Endothelial cell of umbilical vein (primary cell): Measurements from ENCODE around the gene CRTC1. TPM values are rescaled to one million over a fixed set of nuclear protein-coding genes. Genes with fewer than 3 reads are reported as not detected.

ENCODE experiments used
- BruUV-seq: library from RNA; stranded (reverse); fragments of 400-500 nt; replicated peaks from 2 replicates; lab custom pipeline; 2021; lab: Mats Ljungman, UMichigan
- CTCF ChIA-PET: fragments of 300-600, 350-600 bp; sonication (Branson Sonifier 250); formaldehyde crosslinking; loops from one replicate; lab custom pipeline; 2021; ENCODE audit warnings: antibody characterized with exemption, inconsistent platforms; lab: Charles Lee
- POLR2A ChIA-PET: fragments of 300-600, 350-600 bp; sonication (Branson Sonifier 250); formaldehyde crosslinking; loops from one replicate; lab custom pipeline; 2021; ENCODE audit warnings: antibody characterized with exemption, inconsistent platforms; lab: Charles Lee
- DNase-seq: peaks from one replicate; pipeline ENCODE4 v3.0.0-alpha.2; 2011; ENCODE audit warnings: low read depth, low spot score
- FAIRE-seq: peaks from 2 replicates; lab custom pipeline; 2011; peaks lifted over from hg19 to GRCh38; lab: Jason Lieb, UNC
- H2AFZ ChIP-seq: 2 replicates; pipeline ENCODE4 v1.6.0; 2012; ENCODE audit warnings: low read depth, low read length, control low read depth, inconsistent platforms
- H3K27ac ChIP-seq: 2 replicates; pipeline ENCODE4 v1.5.1; 2011; ENCODE audit warnings: low read depth, mild to moderate bottlenecking, control low read depth, low read length, moderate library complexity; ENCODE audit not compliant: insufficient read depth
- H3K27me3 ChIP-seq, 2 experiments: 2 replicates each; pipeline versions ENCODE4 v1.6.0 to v1.6.1; 2011; ENCODE audit warnings: low read length in 2 of 2, mixed read lengths in 1 of 2; ENCODE audit not compliant: control insufficient read depth in 2 of 2, insufficient read depth in 2 of 2
- H3K36me3 ChIP-seq, 2 experiments: 2 replicates in 1 of 2; 3 replicates in 1 of 2; pipeline ENCODE4 v1.5.1; 2011; ENCODE audit warnings: low read length in 2 of 2, mild to moderate bottlenecking in 1 of 2, moderate library complexity in 1 of 2; ENCODE audit not compliant: control insufficient read depth in 2 of 2, insufficient read depth in 2 of 2; ENCODE audit errors: extremely low read depth in 1 of 2
- H3K4me1 ChIP-seq: 3 replicates; pipeline ENCODE4 v1.5.1; 2011; ENCODE audit warnings: mild to moderate bottlenecking, low read length; ENCODE audit not compliant: control insufficient read depth, insufficient read depth; ENCODE audit errors: extremely low read depth
- H3K4me2 ChIP-seq: 2 replicates; pipeline ENCODE4 v1.6.1; 2011; ENCODE audit warnings: low read length, control low read depth, mixed read lengths; ENCODE audit not compliant: insufficient read depth
- H3K4me3 ChIP-seq, 3 experiments: fragments of 200-600 bp in 1 of 3; sonication (generic), shearing (Covaris generic) in 1 of 3; replicated peaks in 1 of 3; 2 replicates each; pipeline ENCODE4 v1.5.1; 2011 to 2016; ENCODE audit warnings: control low read depth in 3 of 3, low read length in 3 of 3, mild to moderate bottlenecking in 2 of 3, inconsistent platforms in 1 of 3, low read depth in 1 of 3, moderate library complexity in 1 of 3; ENCODE audit not compliant: insufficient read depth in 1 of 3
- H3K79me2 ChIP-seq: 2 replicates; pipeline ENCODE4 v1.6.0; 2012; ENCODE audit warnings: low read length, inconsistent platforms; ENCODE audit not compliant: control insufficient read depth, insufficient read depth
- H3K9ac ChIP-seq: replicated peaks from 2 replicates; pipeline ENCODE3; 2011; ENCODE audit warnings: low read length, control low read depth; ENCODE audit not compliant: insufficient read depth; ENCODE audit errors: extremely low read depth
- H3K9me1 ChIP-seq: replicated peaks from 3 replicates; pipeline ENCODE4 v1.6.0; 2011; ENCODE audit warnings: mild to moderate bottlenecking, low read length; ENCODE audit not compliant: control insufficient read depth, insufficient read depth; ENCODE audit errors: extremely low read depth
- H3K9me3 ChIP-seq: replicated peaks from 2 replicates; pipeline ENCODE4 v1.5.1; 2012; ENCODE audit warnings: low read length, inconsistent platforms; ENCODE audit not compliant: control insufficient read depth, insufficient read depth
- H4K20me1 ChIP-seq: replicated peaks from 2 replicates; pipeline ENCODE3; 2011; ENCODE audit warnings: mild to moderate bottlenecking, low read length; ENCODE audit not compliant: control insufficient read depth, insufficient read depth; ENCODE audit errors: extremely low read depth
- EZH2 ChIP-seq: IDR thresholded peaks from 2 replicates; pipeline ENCODE4 v1.6.1; 2012; ENCODE audit warnings: borderline replicate concordance, low read depth, mild to moderate bottlenecking, moderate library complexity, low read length, inconsistent platforms; ENCODE audit not compliant: severe bottlenecking
- FOS ChIP-seq: IDR thresholded peaks from 2 replicates; pipeline ENCODE4 v1.6.1; 2011; ENCODE audit warnings: mild to moderate bottlenecking, low read length, moderate library complexity, borderline replicate concordance; ENCODE audit not compliant: insufficient read depth
- GATA2 ChIP-seq: IDR thresholded peaks from 2 replicates; pipeline ENCODE4 v1.7.0; 2011; ENCODE audit warnings: low read depth, mild to moderate bottlenecking, moderate library complexity, mixed read lengths, low read length; ENCODE audit not compliant: insufficient read length, insufficient read depth
- JUN ChIP-seq: IDR thresholded peaks from 2 replicates; pipeline ENCODE4 v1.6.1; 2011; ENCODE audit warnings: borderline replicate concordance, low read depth; ENCODE audit not compliant: insufficient read length, insufficient read depth
- MYC ChIP-seq: IDR thresholded peaks from one replicate; pipeline ENCODE4 v1.6.1; 2011; ENCODE audit warnings: mild to moderate bottlenecking, low read depth, low read length
- POLR2A ChIP-seq: IDR thresholded peaks from 2 replicates; pipeline ENCODE4 v1.6.1; 2012; ENCODE audit warnings: low read depth, mild to moderate bottlenecking, control low read depth, low read length
- POLR2AphosphoS5 ChIP-seq: IDR thresholded peaks from 2 replicates; pipeline ENCODE4 v1.6.1; 2012; ENCODE audit warnings: low read depth, mild to moderate bottlenecking, control low read depth, low read length, moderate library complexity; ENCODE audit not compliant: insufficient read depth
- dilution Hi-C: fragments of 300-500 bp; cut with MboI; formaldehyde crosslinking; loops from one replicate; pipeline ENCODE4 v1.15.0; 2019; ENCODE audit warnings: low sequenced_read_pairs; ENCODE audit not compliant: extremely low pct_ligation_motif_present
- intact Hi-C: fragments of 100-400 bp; cut with micrococcal nuclease; formaldehyde crosslinking; loops from one replicate; pipeline ENCODE4 v1.10.0; 2022
- polyA plus RNA-seq, 4 experiments: library from polyadenylated mRNA; depleted of rRNA in 3 of 4; stranded (reverse) in 3 of 4; unstranded in 1 of 4; fragments of >200 nt; gene quantifications; 2 replicates each; pipeline versions ENCODE4 v1.2.1 to v1.2.3, GENCODE V29; 2011 to 2012; ENCODE audit warnings: missing spikeins in 1 of 4
- total RNA-seq: library from RNA; stranded (reverse); gene quantifications from 2 replicates; pipeline ENCODE4 v1.2.3, GENCODE V29; 2021
- TF ChIP-seq, protein P1 (sequence below): IDR thresholded peaks from 2 replicates; pipeline ENCODE4 v1.6.1; 2011; ENCODE audit not compliant: insufficient read depth, insufficient read length
- TF ChIP-seq, protein P2 (sequence below), 2 donors: IDR thresholded peaks; 1 replicate in 1 of 2; 2 replicates in 1 of 2; pipeline ENCODE4 v1.5.1; 2011; ENCODE audit warnings: low read length in 2 of 2, mild to moderate bottlenecking in 2 of 2, moderate library complexity in 2 of 2, control low read depth in 1 of 2, inconsistent platforms in 1 of 2, low read depth in 1 of 2; ENCODE audit not compliant: insufficient read depth in 1 of 2; ENCODE audit errors: extremely low read depth in 1 of 2

CRTC1 gene
- total and polyA plus RNA-seq, 2 donors (not counting 3 experiments of a cell fraction or from before 2014, with no cell fraction given): 4.2 to 11.4 TPM

DNA sequence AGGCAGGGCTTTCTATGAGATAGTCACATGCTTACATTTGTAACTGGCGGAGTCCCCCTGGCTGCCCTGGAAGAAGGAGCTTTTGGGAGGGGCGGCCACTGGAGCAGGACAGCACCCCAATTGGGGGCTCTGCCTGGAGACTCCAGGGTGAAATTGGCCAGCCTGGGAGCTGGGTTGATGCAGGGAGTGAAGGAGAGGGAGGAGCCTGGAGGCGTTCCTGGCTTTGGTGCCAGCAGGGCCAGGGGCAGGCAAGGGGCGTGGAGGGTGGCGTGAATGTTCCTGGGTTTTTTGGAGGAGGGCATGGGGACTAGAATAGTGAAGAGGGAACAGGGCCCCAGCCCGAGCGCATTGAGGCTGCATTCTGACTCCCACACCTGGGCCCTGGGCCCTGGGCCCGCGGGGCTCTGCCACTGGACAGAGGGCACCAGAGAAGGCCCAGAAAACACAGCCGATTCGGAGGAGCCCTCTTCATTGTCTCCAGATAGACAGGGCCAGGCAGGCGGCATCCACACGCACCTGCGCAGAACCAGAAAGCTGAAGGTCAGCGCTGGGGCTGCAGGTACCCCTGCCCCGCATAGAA lies 78.1 kb downstream of the CRTC1 start:
- FAIRE-seq: no peak
- CTCF ChIA-PET: interaction anchor here (1.7 to 1.8 kb wide), 2 partner anchors 85 to 168 kb away, joined by 6 to 8 read pairs; no protein-coding TSS in a partner anchor
- TF ChIP-seq POLR2AphosphoS5 (no peak), JUN (no peak), FOS (no peak), EZH2 (no peak), POLR2A (no peak), GATA2 (no peak), MYC (no peak)
- TF ChIP-seq, protein P1, sequence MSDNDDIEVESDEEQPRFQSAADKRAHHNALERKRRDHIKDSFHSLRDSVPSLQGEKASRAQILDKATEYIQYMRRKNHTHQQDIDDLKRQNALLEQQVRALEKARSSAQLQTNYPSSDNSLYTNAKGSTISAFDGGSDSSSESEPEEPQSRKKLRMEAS: no peak
- TF ChIP-seq, protein P2, sequence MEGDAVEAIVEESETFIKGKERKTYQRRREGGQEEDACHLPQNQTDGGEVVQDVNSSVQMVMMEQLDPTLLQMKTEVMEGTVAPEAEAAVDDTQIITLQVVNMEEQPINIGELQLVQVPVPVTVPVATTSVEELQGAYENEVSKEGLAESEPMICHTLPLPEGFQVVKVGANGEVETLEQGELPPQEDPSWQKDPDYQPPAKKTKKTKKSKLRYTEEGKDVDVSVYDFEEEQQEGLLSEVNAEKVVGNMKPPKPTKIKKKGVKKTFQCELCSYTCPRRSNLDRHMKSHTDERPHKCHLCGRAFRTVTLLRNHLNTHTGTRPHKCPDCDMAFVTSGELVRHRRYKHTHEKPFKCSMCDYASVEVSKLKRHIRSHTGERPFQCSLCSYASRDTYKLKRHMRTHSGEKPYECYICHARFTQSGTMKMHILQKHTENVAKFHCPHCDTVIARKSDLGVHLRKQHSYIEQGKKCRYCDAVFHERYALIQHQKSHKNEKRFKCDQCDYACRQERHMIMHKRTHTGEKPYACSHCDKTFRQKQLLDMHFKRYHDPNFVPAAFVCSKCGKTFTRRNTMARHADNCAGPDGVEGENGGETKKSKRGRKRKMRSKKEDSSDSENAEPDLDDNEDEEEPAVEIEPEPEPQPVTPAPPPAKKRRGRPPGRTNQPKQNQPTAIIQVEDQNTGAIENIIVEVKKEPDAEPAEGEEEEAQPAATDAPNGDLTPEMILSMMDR (IDR thresholded peaks at IDR 0.05; ENCODE audit: extremely low read depth in 1 of 2, insufficient read depth in 1 of 2, low read depth in 1 of 2, low read length in 2 of 2): no peak
- H3K27me3 ChIP-seq: no peaks in the 10 kb centered on the region
- H3K9me1 ChIP-seq: no peaks in the 10 kb centered on the region
- H3K27ac ChIP-seq: no peak overlapping the region
- no peak for DNase-seq
- H3K9ac ChIP-seq: no peak overlapping the region
- no peak overlapping the region for H3K4me2 ChIP-seq
- intact Hi-C loops (no loop called here), dilution Hi-C loops (no loop called here)
- H2AFZ ChIP-seq: no peak overlapping the region
- no peaks in the 10 kb centered on the region for H4K20me1 ChIP-seq
- H3K4me3 ChIP-seq: no peak overlapping the region
- no peaks in the 10 kb centered on the region for H3K9me3 ChIP-seq
- no peaks in the 10 kb centered on the region for H3K79me2 ChIP-seq
- BruUV-seq: no TSS peak
- POLR2A ChIA-PET: no interaction called here
- no peaks in the 10 kb centered on the region for H3K4me1 ChIP-seq
- H3K36me3 ChIP-seq: no peaks in the 10 kb centered on the region
